GM19240 (cell line): Measurements from ENCODE around the gene SLC34A3.
"Not testable (repeated sequence)": the region's sequence is repeated elsewhere in the genome, so short reads cannot be mapped to it uniquely, and the experiment has no call there.

Source experiments
- DNase-seq: peaks from one replicate; pipeline ENCODE4 v3.0.0; 2011; ENCODE audit warnings: low spot score; ENCODE audit not compliant: insufficient read length

The SLC34A3 gene

GRCh38 chr9:137228968-137229896 is 1.5 kb upstream of the SLC34A3 start:
- DNase-seq, result no peak

GRCh38 chr9:137229903-137230704 is 597 bp upstream of the SLC34A3 start:
- DNase-seq, result no peak

GRCh38 chr9:137231372-137232039 is 805 bp downstream of the SLC34A3 start:
- no peak for DNase-seq

- no peak for DNase-seq
These were observed 1.4 kb downstream of the SLC34A3 start for GRCh38 chr9:137232101-137232500.

- DNase-seq, result no peak
These were observed 1.8 kb downstream of the SLC34A3 start for GRCh38 chr9:137232510-137232909.

- no peak for DNase-seq
These were observed 2.7 kb downstream of the SLC34A3 start for GRCh38 chr9:137233143-137233980.

GRCh38 chr9:137234055-137234697 is 3.5 kb downstream of the SLC34A3 start:
- DNase-seq, result no peak

GRCh38 chr9:137234758-137235423 is 4.2 kb downstream of the SLC34A3 start:
- no peak for DNase-seq

- no peak for DNase-seq
These were observed 4.9 kb downstream of the SLC34A3 start for GRCh38 chr9:137235424-137236237.

- DNase-seq, result peak; percentile 99
These were observed 5.7 kb downstream of the SLC34A3 start for GRCh38 chr9:137236238-137236935.

- DNase-seq, result no peak
These were observed 6.3 kb downstream of the SLC34A3 start for GRCh38 chr9:137236936-137237421.

- no peak for DNase-seq
These were observed 7.3 kb downstream of the SLC34A3 start for GRCh38 chr9:137237759-137238726.

GRCh38 chr9:137239541-137240200 is 9.0 kb downstream of the SLC34A3 start:
- not testable (repeated sequence) for DNase-seq

- DNase-seq, result peak; percentile 64
These were observed 9.7 kb downstream of the SLC34A3 start for GRCh38 chr9:137240318-137240840.

GRCh38 chr9:137240841-137241489 is 10.3 kb downstream of the SLC34A3 start, which contains the start of gene TUBB4B:
TSS of gene TUBB4B (plus strand) at chr9:137241287. CDS start at chr9:137241361, 74 bp downstream.
- DNase-seq, result peak; percentile 99
